HUES64 (cell line): ENCODE results near the gene PLA2G12B.

Source experiments
- H3K27ac ChIP-seq: 2 replicates; pipeline ENCODE4 v1.7.0; 2013; ENCODE audit warnings: low read depth, low read length, inconsistent platforms
- H3K27me3 ChIP-seq: 2 replicates; pipeline ENCODE4 v1.6.1; 2013; ENCODE audit warnings: mild to moderate bottlenecking, low read length; ENCODE audit not compliant: insufficient read depth
- H3K36me3 ChIP-seq: 2 replicates; pipeline ENCODE4 v1.6.1; 2013; ENCODE audit warnings: mild to moderate bottlenecking, low read length; ENCODE audit not compliant: insufficient read depth
- H3K4me1 ChIP-seq: 2 replicates; pipeline ENCODE4 v1.6.1; 2013; ENCODE audit warnings: mild to moderate bottlenecking, low read length, moderate library complexity; ENCODE audit not compliant: insufficient read depth
- H3K4me3 ChIP-seq: 2 replicates; pipeline ENCODE4 v1.5.1; 2013; ENCODE audit warnings: mild to moderate bottlenecking, low read length, moderate library complexity
- H3K9ac ChIP-seq: 2 replicates; pipeline ENCODE4 v1.6.1; 2013; ENCODE audit warnings: mild to moderate bottlenecking, low read depth, low read length
- H3K9me3 ChIP-seq: 2 replicates; pipeline ENCODE4 v1.6.1; 2013; ENCODE audit warnings: low read depth, low read length; ENCODE audit not compliant: insufficient read depth
- WGBS: fragments of 150-250, 120-280 bp; methylation state at CpG from one replicate; pipeline ENCODE4 v1.1.7; 2013; ENCODE audit warnings: missing lambda C conversion rate; 5-methylcytosine and 5-hydroxymethylcytosine counted together

The PLA2G12B gene

DNA sequence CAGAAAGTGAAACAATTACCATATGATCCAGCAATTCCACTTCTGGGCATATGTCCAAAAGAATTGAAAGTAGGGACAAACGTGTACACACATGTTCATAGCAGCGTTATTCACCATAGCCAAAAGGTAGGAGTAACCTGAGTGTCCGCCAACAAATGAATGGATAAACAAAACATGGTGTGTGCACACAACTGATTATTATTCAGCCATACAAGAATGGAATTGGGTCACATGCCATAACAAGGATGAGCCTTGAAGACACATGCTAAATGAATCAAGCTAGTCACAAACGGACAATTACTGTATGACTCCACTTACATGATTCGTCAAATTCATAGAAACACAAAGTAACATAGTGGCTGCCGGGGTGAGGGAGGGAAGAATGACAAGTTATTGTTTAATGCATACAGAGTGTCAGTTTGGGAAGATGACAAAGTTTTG lies 65.2 kb downstream of the PLA2G12B start:
- no peaks in the 10 kb centered on the region for H3K9me3 ChIP-seq
- no peak overlapping the region for H3K27ac ChIP-seq
- H3K27me3 ChIP-seq = no peaks in the 10 kb centered on the region
- WGBS = 83% methylated on average over 6 of the region's 6 CpGs
- H3K36me3 ChIP-seq = peaks cover 25% of the 10 kb centered on the region
- peaks cover 35% of the 10 kb centered on the region for H3K4me1 ChIP-seq
- H3K9ac ChIP-seq = no peak overlapping the region
- no peak overlapping the region for H3K4me3 ChIP-seq

DNA sequence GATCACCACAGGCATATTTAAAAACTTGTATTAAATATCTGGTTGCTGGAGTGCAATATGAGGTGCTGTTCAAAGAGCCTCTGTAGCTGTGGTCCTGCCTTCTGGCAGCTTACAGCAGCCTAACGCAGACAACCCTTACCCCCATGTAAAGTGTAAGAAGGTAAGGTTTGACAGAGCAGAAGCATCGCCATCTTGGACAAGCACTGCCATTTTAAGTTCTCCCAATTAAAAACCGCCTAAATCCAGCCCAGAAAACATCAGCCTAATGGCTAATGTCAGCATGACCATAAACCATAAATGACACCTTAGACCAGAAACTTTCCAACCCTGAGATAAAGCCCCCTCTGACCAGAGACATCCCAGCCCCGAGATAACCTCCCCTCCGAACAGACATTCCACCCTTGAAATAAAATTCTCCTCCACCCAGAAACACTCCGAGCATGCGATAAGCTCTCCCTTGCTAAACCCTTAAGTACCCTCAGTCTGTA lies 66.4 kb downstream of the PLA2G12B start:
- Histone ChIP-seq H3K4me3 (no peak overlapping the region), H3K9ac (no peak overlapping the region), H3K27me3 (no peaks in the 10 kb centered on the region), H3K27ac (no peak overlapping the region), H3K4me1 (peaks cover 35% of the 10 kb centered on the region), H3K36me3 (peaks cover 29% of the 10 kb centered on the region), H3K9me3 (no peaks in the 10 kb centered on the region)
- 93% methylated on average over 6 of the region's 7 CpGs for WGBS

DNA sequence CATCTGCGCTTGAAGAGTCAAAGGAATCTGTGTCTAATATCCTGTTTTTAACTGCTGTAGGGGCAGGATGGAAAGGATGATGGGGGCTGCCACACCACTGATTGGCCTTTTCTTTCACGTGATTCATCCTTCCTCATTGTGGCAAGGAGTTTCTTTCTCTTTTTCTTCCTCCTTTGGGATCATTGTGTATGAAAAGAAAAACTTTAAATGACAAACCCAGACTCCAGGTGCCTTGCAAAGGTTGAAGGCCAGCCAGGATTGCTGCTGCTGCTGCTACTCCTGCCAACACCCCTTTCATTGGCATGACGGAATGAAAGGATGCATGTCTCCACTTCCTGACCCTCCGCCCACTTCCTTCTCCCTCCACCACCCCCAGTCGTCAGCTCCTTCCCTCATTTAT lies 67.6 kb downstream of the PLA2G12B start:
- H3K9me3 ChIP-seq = no peaks in the 10 kb centered on the region
- WGBS = 61% methylated on average over 3 of the region's 5 CpGs
- peak overlapping the region; percentile 57 for H3K9ac ChIP-seq
- no peaks in the 10 kb centered on the region for H3K27me3 ChIP-seq
- H3K27ac ChIP-seq = peak overlapping the region; percentile 93
- peaks cover 29% of the 10 kb centered on the region for H3K36me3 ChIP-seq
- peak overlapping the region; percentile 19; the same call in 1 of the 2 replicates for H3K4me3 ChIP-seq
- peaks cover 35% of the 10 kb centered on the region for H3K4me1 ChIP-seq

DNA sequence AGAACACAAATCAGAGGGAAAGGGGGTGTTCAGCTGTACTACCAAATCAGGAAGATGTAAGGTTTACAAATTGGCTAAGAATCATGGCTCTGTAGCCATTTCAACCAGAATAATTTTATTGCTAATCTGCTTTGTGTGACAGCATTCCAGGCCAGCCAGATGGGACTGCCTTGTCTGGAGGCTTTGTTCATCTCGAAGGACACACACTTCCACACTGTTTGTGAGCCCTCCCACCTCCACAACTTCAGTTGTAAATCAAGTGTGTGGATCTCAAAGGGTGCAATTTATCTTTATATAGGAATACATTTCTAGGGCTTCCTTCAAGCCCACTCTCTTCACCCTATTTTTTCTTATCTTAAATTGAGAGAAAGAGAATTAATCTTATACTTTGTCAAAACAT lies 68.0 kb downstream of the PLA2G12B start:
- 67% methylated on average over 1 of the region's 1 CpG for WGBS
- Histone ChIP-seq H3K9me3 (0 out of 2 replicates have a peak, but pooled peaks cover 4% of the 10 kb centered on the region), H3K36me3 (peaks cover 29% of the 10 kb centered on the region), H3K9ac (peak overlapping the region; percentile 57), H3K4me3 (peak overlapping the region; percentile 19; the same call in 1 of the 2 replicates), H3K27ac (peak overlapping the region; percentile 93), H3K4me1 (peaks cover 35% of the 10 kb centered on the region), H3K27me3 (no peaks in the 10 kb centered on the region)

DNA sequence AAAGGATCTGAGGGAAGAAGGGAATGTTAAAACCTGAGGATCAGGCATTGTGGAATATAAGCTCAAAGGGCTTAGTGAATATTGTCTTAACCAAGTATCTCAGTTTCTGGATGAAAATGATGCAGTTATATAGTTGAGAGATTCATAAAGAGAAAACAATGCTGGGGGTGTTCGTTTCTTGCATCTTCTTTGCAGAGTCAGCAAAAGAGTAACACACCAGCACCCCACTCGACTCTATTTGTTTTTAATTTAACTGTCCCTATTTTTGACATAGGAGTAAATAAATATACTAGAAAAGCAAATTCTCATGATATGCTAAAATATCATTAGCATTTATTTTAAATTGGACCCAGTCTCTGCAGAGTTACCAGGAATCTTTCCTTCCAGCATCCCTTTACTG lies 68.7 kb downstream of the PLA2G12B start:
- no peaks in the 10 kb centered on the region for H3K27me3 ChIP-seq
- no peak overlapping the region for H3K9ac ChIP-seq
- peak overlapping the region; percentile 93 for H3K27ac ChIP-seq

More for the DNA sequence above, 68.7 kb downstream of the PLA2G12B start:
- H3K4me1 ChIP-seq = peaks cover 35% of the 10 kb centered on the region
- H3K9me3 ChIP-seq = 0 out of 2 replicates have a peak, but pooled peaks cover 10% of the 10 kb centered on the region
- peaks cover 36% of the 10 kb centered on the region for H3K36me3 ChIP-seq
- whole genome bisulfite sequencing = 100% methylated on average over 1 of the region's 2 CpGs
- no peak overlapping the region for H3K4me3 ChIP-seq
